ENCODE measurements around the gene PLEKHF1.

DNA sequence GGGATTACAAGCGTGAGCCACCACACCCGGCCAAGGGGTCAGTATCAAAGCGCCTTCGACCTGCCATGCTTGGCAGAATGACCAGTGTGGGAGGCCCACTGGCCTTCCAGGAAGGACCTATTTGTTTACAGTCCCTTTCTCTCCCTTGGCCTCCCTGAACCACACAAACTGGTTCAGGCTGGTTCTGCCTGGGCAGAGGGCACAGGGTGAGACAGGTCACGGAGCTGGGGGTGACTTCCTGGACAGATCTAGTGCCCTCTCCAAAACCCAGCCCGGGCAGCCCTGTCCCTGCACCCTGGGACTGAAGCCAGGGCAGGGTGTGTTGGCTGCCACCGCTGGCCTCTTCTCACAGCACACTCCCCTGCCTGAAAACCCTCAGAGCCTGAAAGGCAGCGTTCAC lies 11.3 kb downstream of the PLEKHF1 start:
- TF ChIP-seq CTCF (IDR thresholded peaks at IDR 0.05; ENCODE audit: insufficient read depth, low read length), result no peak
- no peak for TF ChIP-seq POLR2AphosphoS5 (IDR thresholded peaks at IDR 0.05; ENCODE audit: low read depth)
- TF ChIP-seq GABPA (IDR thresholded peaks at IDR 0.05; ENCODE audit: low read depth), result no peak
